ENCODE data around the gene INPP4A. TPM values are rescaled to one million over a fixed set of nuclear protein-coding genes. Genes with fewer than 3 reads are reported as not detected.
A peak's percentile ranks its signal among the peaks of the same experiment; 100 is the strongest.

INPP4A gene
- total RNA-seq, 1 experiment from 2014 or later = 25.0 TPM

GRCh38 chr2:98563394-98563793 is 118.7 kb downstream of the INPP4A start:
- no peak overlapping the region for H3K27ac ChIP-seq
- no peak overlapping the region for H3K4me3 ChIP-seq
- H3K4me1 ChIP-seq = no peaks in the 10 kb centered on the region
- no peak for DNase-seq
- no peaks in the 10 kb centered on the region for H3K27me3 ChIP-seq
- H3K9me3 ChIP-seq (replicated peaks) = no peaks in the 10 kb centered on the region
- peaks cover 10% of the 10 kb centered on the region for H3K36me3 ChIP-seq

DNA sequence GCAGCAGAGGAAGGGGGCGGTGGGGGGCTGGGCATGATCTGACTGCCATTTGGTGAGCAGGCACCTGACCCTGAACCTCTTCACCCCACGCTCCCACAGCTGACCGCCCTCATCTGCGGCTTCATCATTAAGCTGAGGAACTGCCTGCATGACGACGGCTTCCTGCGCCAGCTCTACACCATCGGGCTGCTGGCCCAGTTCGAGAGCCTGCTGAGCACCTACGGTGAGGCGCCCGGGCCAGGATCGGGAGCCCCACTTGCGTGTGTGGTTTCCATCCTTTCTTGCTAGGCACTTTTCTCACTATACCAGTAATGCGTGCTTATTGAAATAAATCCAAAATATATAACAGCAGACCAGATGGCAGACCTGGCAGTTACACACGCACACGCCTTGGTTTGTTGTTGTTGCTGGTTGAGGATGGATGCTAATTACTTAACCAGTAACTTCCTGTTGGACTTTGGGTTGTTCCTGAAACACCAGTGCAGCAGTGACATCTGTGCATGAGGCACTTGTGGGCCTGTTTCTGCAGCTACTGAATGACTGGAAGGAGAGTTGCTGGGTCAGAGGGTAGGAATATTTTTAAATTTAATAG is 120.0 kb downstream of the INPP4A start:
- H3K9me3 ChIP-seq (replicated peaks) = no peaks in the 10 kb centered on the region
- no peaks in the 10 kb centered on the region for H3K4me1 ChIP-seq
- no peak overlapping the region for H3K27ac ChIP-seq
- peaks cover 5% of the 10 kb centered on the region for H3K36me3 ChIP-seq
- DNase-seq = no peak
- H3K4me3 ChIP-seq = no peak overlapping the region
- H3K27me3 ChIP-seq = no peaks in the 10 kb centered on the region

DNA sequence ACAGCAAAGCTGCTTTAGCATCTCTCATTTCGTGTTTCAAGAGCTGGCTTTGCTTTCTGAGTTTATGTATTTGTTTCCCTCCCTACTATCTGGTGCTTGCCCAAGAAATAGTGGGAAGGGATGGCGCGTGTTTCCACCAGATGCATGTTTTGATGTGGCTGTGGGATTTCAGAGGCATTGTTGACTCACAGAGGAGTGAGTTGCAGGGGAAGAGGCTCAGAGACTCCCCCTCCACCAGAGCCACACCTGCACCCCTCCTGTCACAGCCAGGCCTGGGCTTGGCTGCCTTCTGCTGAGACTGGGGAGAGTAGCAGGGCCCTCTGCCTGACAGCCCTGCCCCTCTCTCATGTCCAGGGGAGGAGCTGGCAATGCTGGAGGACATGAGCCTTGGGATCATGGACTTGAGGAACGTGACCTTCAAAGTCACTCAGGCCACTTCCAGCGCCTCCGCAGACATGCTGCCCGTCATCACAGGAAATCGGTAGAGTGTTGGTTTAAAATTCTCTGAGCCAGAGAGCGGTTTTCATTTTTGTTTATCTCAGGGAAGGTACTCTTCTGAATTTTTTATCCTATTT is 120.7 kb downstream of the INPP4A start:
- no peak overlapping the region for H3K4me3 ChIP-seq
- H3K27me3 ChIP-seq = no peaks in the 10 kb centered on the region
- H3K36me3 ChIP-seq = peaks cover 5% of the 10 kb centered on the region
- H3K27ac ChIP-seq = no peak overlapping the region
- H3K9me3 ChIP-seq (replicated peaks) = no peaks in the 10 kb centered on the region
- no peak for DNase-seq
- no peaks in the 10 kb centered on the region for H3K4me1 ChIP-seq

DNA sequence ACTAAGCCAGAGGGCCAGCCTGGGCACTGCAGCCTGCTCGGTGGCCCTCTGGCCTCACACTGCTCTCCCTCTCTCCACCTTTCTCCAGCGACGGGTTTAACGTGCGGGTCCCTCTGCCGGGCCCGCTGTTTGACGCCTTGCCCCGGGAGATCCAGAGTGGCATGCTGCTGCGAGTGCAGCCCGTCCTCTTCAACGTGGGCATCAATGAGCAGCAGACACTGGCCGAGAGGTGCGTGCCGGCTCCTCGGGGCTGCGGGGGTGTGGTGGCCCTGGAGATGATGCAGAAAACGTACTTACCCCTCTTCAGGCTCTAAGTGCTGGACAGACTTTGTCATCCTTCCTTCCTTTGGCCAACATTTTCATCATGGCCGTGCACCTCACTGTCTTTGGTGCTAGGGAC is 121.3 kb downstream of the INPP4A start:
- DNase-seq = no peak
- Histone ChIP-seq H3K4me1 (no peaks in the 10 kb centered on the region), H3K36me3 (peaks cover 5% of the 10 kb centered on the region), H3K27me3 (no peaks in the 10 kb centered on the region), H3K9me3 (replicated peaks) (no peaks in the 10 kb centered on the region), H3K4me3 (no peak overlapping the region), H3K27ac (no peak overlapping the region)

DNA sequence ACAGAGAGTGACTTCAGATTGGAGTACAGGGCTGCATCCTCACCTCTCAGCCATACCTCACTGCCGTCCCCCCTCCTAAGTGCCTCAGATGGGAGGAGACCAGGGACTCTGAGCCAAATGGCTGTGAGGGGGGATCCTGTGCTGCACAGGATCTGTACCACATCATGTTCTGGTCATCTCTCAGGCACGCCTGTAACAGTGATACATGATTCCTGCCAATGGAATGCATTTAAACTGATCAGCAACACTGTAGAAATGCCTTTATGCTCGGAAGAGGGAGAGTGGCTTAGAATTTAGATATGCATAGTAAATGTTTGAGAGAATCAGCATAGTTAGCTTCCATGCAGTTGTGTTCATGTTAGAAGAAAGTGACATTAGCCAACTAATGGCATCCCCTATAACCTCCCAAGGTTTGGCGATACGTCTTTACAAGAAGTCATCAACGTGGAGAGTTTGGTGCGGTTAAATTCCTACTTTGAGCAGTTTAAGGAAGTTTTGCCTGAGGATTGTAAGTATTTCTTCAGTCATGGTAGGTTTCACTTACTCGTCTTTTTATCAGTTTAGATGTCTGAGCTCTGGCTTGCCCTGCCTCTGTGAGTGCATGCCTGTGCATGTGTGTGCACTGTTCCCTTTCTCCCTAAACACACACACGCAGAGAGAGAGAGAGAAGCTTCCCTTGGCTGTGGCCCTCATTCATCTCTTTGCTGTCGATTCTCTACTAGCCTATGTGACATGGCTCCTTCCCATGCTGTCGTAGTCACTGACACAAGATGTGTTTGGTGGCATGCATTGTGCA is 123.7 kb downstream of the INPP4A start:
- Histone ChIP-seq H3K36me3 (peaks cover 5% of the 10 kb centered on the region), H3K27ac (no peak overlapping the region)
- DNase-seq = no peak

DNA sequence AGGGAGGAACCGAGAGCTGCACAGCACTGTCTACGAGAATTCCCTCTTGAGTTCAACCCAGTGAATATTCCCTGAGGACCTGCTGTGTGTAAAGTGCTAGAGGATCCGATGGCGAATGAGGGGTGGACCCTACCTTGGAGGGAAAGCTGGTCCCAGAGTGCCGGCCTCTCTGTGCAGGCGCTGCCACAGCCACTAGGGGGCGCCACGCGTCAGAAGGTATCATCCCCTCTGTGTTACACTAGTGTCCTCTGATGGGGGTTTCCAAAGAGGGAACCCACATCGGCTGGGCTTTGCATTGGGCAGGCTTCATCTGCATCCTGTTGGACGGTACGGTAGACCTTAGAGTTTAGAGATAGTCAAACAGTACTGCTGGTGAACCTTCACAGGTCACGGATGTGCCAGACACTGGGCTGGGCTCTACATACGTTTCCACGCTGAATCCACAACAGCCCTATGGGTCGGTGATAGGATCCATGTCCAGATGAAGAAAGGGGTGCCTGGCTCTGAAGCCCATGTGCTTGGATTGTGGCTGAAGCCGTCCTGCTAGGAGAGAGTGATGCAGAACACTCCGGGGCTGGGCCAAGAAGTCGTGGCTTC is 124.6 kb downstream of the INPP4A start:
- DNase-seq = peak; percentile 60 to 68
- no peak overlapping the region for H3K27ac ChIP-seq
- peaks cover 5% of the 10 kb centered on the region for H3K36me3 ChIP-seq
- no peaks in the 10 kb centered on the region for H3K27me3 ChIP-seq
- H3K4me1 ChIP-seq = no peaks in the 10 kb centered on the region
- no peak overlapping the region for H3K4me3 ChIP-seq
- no peaks in the 10 kb centered on the region for H3K9me3 ChIP-seq (replicated peaks)

More for the DNA sequence above, 123.7 kb downstream of the INPP4A start:
- H3K4me1 ChIP-seq = no peaks in the 10 kb centered on the region
- H3K27me3 ChIP-seq = no peaks in the 10 kb centered on the region
- H3K4me3 ChIP-seq = no peak overlapping the region
- no peaks in the 10 kb centered on the region for H3K9me3 ChIP-seq (replicated peaks)

- H3K4me1 ChIP-seq = no peaks in the 10 kb centered on the region
- DNase-seq = no peak
- H3K9me3 ChIP-seq (replicated peaks) = no peaks in the 10 kb centered on the region
- no peaks in the 10 kb centered on the region for H3K27me3 ChIP-seq
- H3K36me3 ChIP-seq = 0 out of 2 replicates have a peak, but pooled peaks cover 5% of the 10 kb centered on the region
- H3K4me3 ChIP-seq = no peak overlapping the region
- H3K27ac ChIP-seq = no peak overlapping the region
Measured at GRCh38 chr2:98569915-98570314, 125.3 kb downstream of the INPP4A start.

GRCh38 chr2:98570356-98570755 is 125.7 kb downstream of the INPP4A start:
- Histone ChIP-seq H3K9me3 (replicated peaks) (no peaks in the 10 kb centered on the region), H3K4me1 (no peaks in the 10 kb centered on the region), H3K27me3 (no peaks in the 10 kb centered on the region), H3K4me3 (no peak overlapping the region), H3K27ac (no peak overlapping the region), H3K36me3 (0 out of 2 replicates have a peak, but pooled peaks cover 5% of the 10 kb centered on the region)
- DNase-seq = no peak

DNA sequence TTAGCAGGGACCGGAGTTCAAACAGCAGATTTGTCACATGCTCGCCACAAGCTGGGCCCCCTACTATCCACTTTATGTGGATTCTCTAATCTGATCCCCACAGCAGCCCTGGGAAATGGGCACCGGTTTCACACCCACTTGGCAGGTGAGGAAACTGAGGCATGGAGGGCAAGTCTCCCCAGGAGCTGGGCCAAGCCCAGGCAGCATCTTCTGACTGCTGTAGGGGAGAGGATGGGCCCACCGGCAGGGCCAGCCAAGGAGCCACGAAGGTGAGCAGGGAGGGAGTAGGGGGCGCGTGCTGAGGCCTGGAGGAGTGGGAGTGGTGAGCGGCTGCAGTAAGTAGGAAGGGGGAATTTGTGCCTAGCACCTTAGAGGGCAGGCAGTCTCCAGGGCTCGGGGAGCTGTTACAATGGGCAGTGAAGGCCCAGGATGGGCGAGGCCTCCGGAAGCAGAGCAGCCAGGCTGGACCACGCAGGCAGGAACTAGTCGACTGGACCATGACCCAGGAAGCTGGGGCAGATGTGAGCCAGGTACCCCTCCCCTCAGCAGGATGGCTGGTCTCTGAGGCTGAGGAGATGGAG is 126.6 kb downstream of the INPP4A start:
- no peak for DNase-seq
- H3K4me1 ChIP-seq = no peaks in the 10 kb centered on the region
- no peak overlapping the region for H3K4me3 ChIP-seq
- H3K9me3 ChIP-seq (replicated peaks) = no peaks in the 10 kb centered on the region
- H3K27ac ChIP-seq = no peak overlapping the region
- no peaks in the 10 kb centered on the region for H3K27me3 ChIP-seq
- H3K36me3 ChIP-seq = 0 out of 2 replicates have a peak, but pooled peaks cover 5% of the 10 kb centered on the region

GRCh38 chr2:98571796-98572195 is 127.1 kb downstream of the INPP4A start:
- Histone ChIP-seq H3K9me3 (replicated peaks) (no peaks in the 10 kb centered on the region), H3K36me3 (0 out of 2 replicates have a peak, but pooled peaks cover 1% of the 10 kb centered on the region), H3K4me1 (no peaks in the 10 kb centered on the region), H3K27me3 (no peaks in the 10 kb centered on the region), H3K4me3 (no peak overlapping the region), H3K27ac (no peak overlapping the region)
- DNase-seq = no peak

GRCh38 chr2:98572211-98572610 is 127.6 kb downstream of the INPP4A start:
- Histone ChIP-seq H3K27me3 (no peaks in the 10 kb centered on the region), H3K4me1 (no peaks in the 10 kb centered on the region), H3K9me3 (replicated peaks) (no peaks in the 10 kb centered on the region), H3K36me3 (no peaks in the 10 kb centered on the region; the same call in 1 of the 2 replicates), H3K4me3 (no peak overlapping the region), H3K27ac (no peak overlapping the region)
- no peak for DNase-seq

DNA sequence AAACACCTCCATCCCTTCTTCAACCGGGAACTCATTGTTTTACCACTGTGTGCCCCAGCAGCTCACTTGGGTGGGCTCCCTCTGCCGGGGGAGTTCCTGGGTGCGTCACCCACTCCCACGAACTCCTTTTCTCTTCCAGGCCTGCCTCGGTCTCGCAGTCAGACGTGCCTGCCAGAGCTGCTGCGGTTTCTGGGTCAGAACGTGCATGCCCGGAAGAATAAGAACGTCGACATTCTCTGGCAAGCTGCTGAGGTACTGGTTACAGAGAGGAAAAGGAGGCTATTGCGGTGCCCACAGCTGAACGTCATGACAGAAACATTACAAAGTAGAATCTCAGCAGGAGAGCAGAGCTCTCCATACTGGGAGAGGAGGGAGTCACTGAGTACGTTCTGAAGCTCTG is 128.0 kb downstream of the INPP4A start:
- H3K27me3 ChIP-seq = no peaks in the 10 kb centered on the region
- no peaks in the 10 kb centered on the region for H3K4me1 ChIP-seq
- no peaks in the 10 kb centered on the region; the same call in 1 of the 2 replicates for H3K36me3 ChIP-seq
- no peak overlapping the region for H3K27ac ChIP-seq
- no peak for DNase-seq
- H3K4me3 ChIP-seq = no peak overlapping the region
- no peaks in the 10 kb centered on the region for H3K9me3 ChIP-seq (replicated peaks)

DNA sequence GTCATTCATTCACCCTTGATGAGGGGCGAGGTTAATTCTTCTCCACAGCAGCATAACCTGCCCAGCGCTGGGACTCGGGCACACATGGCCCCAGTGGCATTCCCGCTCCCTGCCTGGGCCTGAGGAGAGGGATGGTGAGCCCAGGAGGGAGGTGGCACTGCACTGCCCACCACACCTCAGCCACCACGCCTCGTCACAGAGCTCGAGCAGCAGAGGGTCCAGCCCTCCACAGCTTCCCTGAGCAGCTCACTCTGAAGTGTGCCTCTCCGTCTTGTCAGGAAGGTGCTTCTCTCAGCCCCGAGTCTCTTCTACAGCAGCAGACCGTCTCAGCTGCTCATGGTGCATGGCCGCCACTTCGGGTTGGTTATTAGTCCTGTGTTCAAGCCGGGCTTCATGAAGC is 128.8 kb downstream of the INPP4A start:
- Histone ChIP-seq H3K9me3 (replicated peaks) (no peaks in the 10 kb centered on the region), H3K36me3 (no peaks in the 10 kb centered on the region; the same call in 1 of the 2 replicates), H3K4me3 (no peak overlapping the region), H3K4me1 (no peaks in the 10 kb centered on the region), H3K27ac (no peak overlapping the region), H3K27me3 (no peaks in the 10 kb centered on the region)
- no peak for DNase-seq

DNA sequence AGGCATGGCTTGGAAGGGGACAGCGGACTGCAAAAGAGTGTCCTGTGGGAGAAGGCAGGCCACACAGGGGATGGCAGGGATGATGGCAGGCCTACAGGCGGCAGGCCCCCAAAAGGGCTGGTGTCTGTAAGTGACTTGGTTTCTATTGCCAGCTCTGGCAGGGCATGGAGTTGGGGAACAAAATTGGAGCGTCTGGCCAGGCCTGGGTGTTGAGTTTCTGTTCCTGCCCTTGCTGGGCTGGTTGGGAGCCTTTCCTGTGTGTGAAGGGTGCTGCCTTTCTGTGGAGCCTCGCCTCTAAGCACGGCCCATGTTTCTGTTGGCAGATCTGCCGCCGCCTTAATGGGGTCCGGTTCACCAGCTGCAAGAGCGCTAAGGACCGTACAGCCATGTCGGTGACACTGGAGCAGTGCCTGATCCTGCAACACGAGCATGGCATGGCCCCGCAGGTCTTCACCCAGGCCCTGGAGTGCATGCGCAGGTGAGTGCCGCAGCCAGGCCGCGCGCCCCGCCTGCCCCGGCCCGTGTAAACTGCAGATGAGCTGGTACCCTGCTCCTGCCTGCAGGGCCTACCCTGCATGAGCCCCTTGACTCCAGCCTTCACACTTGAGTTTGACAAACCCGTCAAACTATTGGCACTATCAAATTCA is 132.1 kb downstream of the INPP4A start:
- Histone ChIP-seq H3K4me3 (no peak overlapping the region), H3K36me3 (no peaks in the 10 kb centered on the region; the same call in 1 of the 2 replicates), H3K4me1 (no peaks in the 10 kb centered on the region), H3K9me3 (replicated peaks) (no peaks in the 10 kb centered on the region), H3K27ac (no peak overlapping the region), H3K27me3 (no peaks in the 10 kb centered on the region)
- DNase-seq = no peak
